GM18505 (cell line): ENCODE data around the gene ATXN8OS.
A peak's percentile ranks its signal among the peaks of the same experiment; 100 is the strongest.
"Not testable (repeated sequence)": the region's sequence is repeated elsewhere in the genome, so short reads cannot be mapped to it uniquely, and the experiment has no call there.

Experiments
- ATAC-seq: cut with Tn5 transposase; IDR thresholded peaks from one replicate; pipeline ENCODE4 v1.9.1; 2021; ENCODE audit not compliant: unreplicated experiment
- POLR2A ChIP-seq: IDR thresholded peaks from 4 replicates; pipeline ENCODE4 v1.6.1; 2011; ENCODE audit warnings: borderline replicate concordance; ENCODE audit not compliant: insufficient read depth, insufficient read length; ENCODE audit errors: extremely low read depth

The ATXN8OS gene

DNA sequence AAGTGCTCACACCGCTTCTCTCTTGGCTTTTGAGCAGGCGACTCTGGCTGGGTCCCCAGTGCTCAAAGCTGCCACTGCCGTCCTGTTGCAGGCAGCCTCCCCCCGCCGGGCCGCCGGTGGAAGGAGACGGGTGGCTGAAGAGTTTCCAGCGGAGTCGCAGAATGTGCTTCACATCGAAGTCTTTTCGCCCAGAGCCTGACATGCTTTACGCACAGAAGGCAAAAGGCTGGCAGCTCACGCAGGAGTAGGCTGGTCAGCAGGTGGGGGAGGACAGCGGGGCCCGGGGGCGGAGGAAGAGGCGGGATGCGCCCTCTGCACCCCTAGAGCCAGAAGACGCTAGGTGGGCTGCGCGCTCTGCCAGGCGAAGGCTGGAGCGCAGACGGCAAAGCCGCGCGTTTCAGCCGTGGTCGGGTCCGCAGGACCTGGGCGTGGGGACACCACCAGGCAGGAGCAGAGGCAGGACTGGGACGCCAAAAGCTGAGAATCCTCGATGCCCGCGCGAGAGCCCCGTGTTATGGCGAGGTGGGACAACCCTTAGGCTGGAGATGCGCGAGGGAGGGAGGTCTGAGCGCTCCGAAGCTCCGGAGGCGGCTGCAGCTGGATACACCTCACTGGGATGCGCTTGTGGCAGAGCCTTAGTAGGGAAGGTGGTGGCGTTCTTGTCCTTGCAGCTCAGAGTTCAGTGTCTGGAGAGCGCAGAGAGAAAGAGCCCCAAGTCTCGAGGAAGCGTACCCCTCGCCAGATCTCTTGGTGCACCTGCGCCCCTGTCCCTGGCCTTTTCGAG lies at the start of gene ATXN8OS:
Gene ATXN8OS (plus strand): TSS at position 329 of the 784 bp plus-strand sequence.
- no peak for ATAC-seq
- no peak for TF ChIP-seq POLR2A

DNA sequence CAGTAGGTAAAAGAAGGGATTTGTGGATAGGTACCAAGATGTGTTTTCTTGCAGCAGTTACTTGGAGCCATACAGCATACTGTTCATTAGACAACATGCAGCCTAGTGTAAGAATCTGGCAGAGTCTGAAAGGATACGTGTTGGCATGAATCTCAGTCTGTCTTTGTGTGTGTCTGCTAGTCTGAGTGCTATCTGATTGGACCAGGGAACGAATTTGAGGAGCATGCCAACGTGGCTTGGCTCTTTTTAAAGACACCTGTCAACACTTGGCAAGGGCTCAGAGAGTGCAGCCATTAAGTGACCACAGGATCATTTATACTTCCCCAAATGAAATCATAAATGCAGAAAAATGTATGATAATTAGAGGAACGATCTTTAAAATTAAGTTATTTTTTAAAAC lies 27.6 kb upstream of the ATXN8OS start:
- no peak for ATAC-seq

DNA sequence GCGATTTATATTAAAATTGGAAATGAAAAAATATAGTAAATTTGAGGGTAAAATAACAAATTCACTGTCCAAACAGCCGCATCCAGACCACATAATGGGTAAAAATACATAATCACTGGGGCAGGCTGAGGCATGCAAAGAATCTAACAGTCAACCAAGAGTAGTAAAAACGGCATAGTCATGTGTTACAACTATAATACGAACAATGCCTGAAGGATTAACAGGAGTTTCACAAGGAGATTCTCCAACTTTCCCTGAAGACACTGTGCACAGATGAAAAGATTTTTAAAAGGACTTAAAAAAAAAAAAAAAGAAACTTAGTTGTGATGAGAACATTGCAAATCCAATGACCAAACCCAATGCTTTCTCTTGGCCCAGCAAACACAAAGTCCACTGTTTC lies 20.4 kb upstream of the ATXN8OS start:
- TF ChIP-seq POLR2A = no peak
- no peak for ATAC-seq

More for the DNA sequence above, 27.6 kb upstream of the ATXN8OS start:
- TF ChIP-seq POLR2A = no peak

DNA sequence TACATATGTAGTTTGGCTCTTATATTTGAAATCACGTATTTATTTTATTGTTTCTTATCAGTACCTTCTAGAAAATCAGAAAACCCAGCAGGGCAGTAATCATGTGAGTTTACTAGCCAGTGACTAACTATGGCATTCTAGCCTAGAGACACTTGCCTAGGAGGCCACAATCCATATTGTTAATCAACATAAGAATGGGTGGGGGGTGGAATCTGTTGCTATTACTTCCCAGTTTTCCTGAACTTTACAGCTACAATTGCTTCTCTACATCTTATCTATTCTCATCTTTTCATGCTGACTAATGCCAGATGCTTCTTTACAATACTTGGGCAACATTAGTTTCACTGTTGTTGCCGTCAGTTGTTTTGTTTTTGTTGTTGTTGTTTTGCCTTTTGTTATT lies 18.7 kb upstream of the ATXN8OS start:
- no peak for TF ChIP-seq POLR2A
- no peak for ATAC-seq

DNA sequence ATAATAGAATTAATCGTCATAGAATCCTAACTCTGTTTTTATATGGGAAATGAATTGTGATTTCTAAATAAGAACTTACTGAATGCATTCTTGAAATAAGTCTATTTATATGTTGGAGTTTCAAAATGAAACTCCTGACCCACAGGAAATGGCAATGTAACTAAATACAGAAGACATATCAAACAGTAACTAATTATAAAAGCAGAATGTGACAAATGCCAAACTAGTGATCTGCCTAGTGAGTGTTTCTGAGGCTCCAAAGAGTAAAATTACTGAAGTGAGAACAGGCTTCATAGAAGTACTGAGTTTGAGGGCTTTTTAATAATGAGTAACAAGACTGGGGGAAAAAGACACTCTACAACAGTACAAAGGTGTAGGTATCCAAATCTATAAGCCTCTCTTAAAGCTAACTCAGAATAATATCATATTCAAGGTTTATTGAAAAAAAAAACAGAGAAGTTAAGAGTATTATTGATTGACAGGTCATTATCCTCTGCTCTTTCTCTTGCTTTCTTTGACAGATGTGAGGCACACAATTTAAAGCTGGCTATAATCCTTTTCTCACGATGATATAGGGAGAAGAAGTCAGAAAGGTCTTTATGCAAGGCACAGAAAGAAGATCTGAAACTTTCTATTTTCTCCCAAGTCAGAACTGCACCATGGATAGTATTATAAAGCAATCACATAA lies 17.4 kb upstream of the ATXN8OS start:
- peak; percentile 80 for ATAC-seq
- no peak for TF ChIP-seq POLR2A

DNA sequence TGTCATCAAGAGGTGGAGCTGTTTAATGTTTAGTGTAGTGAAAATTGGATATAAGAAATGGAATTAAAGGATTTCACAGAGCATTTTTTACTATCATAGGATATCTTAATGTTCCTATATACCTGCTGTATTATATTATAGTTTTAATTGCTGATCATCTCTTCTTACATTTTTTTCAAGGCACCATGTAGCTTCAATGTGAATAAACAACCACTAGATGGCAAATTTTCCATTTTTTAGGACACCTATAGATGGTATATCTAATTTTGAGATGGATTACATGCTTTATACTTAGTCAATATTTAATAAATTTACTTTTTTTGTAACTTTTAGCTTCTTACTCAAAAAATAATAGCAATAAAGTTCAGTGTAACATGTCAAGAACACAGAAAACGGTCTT lies 9.0 kb upstream of the ATXN8OS start:
- no peak for TF ChIP-seq POLR2A
- no peak for ATAC-seq

DNA sequence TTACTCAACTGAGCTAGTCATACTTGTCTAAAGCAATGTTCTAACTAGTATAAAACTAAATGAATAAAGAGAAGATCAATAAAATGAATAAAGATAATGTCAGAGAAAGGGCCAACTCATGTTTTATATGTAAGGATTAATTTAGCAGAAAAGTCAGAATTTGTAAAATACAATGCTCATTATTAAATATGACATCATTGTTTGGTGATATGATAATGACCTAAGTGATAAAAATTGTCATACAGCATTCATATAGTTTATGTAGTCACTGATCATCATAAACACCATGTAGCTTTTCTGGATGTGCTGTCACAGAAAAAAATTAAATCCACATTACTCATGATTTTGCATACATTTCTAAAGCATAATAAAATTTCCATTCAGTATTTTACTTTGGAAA lies 3.1 kb upstream of the ATXN8OS start:
- no peak for TF ChIP-seq POLR2A
- no peak for ATAC-seq

DNA sequence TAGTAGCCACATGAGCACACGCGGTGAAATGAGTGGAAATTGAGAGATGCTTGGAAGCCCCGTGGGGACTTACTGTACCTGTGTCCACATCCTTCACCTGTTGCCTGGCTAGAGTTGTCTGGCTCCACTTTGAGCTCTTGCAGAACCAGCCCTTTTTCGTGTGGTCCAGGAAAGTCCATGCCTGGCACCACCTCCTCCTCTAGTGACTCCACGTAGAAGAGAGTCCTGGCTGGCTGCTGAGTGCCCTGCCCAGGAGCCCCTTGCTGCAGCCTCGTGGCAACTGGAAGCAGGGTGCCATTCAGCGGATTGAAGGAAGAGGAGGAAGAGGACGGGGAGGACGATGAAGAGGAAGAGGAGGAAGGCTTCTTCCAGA lies 515 bp upstream of the ATXN8OS start:
- TF ChIP-seq POLR2A = no peak
- ATAC-seq = no peak

DNA sequence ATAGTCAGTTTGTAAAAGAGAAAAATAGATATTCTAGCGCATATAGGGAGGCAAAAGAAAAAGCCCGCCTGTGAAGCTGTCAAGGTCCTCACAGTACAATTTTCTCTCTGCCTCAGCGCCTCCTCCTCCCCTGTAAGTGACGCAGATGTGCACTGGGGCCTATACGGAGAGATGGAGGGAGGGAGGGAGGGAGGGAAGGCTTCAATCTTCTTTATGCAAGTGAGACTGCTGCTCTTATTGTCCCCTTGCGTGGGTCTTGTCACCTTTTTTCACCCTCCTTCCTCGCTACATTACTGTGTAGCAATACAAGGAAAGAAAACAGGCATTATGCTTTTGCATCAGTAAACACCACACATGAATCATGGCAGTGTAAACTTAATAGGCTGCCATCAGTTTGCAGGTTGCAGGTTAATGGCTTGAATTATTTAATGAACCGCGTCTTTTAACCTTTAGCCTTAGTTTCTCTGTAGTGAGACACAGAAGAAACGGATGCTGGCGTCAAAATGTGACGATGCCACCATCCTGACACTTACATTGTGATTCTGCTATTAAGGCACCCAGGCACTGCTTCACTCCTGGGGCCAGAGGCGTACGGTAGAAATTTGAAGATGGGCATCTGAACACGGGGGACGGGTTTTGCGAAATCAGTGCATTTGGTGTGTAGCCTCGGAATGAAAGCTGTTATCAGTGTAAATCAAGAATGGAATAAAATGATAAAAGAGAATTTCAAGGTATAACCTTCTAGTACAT lies 905 bp downstream of the ATXN8OS start, which contains the start of gene KLHL1:
Gene KLHL1 (minus strand): TSS at position 97 of the 750 bp plus-strand sequence. CDS start 753 bp downstream, outside the sequence.
- ATAC-seq = no peak
- TF ChIP-seq POLR2A = no peak

DNA sequence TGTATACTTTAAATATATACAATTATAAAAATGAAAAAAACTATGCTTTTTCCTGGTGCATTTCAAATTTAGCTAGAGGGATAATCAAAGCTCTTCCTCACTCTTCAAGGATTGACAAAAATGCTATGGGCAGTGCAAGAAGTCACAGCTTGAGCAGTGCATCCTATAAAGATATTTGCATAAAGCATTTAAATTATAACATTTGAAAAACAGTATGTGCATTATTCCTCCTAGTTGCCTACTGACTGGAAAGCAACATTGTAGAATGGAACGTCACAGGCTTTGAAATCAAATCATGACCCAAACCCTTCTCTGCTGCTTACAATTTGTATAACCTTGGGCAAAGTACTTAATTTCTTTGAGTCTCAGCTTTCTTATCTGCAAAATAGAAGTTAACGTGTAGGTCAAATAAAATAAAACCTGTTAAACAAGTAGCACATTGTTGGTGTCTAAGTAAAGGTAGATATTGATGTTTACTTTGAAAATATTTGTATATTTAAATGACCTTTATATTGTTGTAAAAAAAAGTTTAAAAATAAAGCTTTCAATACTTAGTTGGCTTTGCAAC lies 9.8 kb downstream of the ATXN8OS start:
- no peak for TF ChIP-seq POLR2A
- no peak for ATAC-seq

DNA sequence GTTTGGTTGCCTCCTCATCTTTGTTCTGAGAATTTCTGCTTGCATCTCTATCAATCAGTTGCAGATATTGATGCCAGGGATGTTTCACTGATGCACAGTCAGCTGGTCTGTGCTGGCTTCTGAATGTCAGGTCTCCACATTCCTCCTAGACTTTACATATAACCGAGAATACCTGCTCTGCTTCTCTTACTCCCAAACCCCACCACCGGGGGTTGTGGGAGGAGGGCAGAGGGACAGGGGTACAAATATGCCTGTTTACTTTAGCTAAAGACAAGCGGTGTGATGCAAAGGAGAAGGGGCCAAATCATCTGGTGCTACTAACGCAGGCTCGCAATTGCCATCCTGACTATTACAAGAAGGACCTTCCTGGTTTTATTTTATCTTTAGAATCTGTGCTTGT lies 18.1 kb downstream of the ATXN8OS start:
- no peak for TF ChIP-seq POLR2A
- ATAC-seq = no peak

DNA sequence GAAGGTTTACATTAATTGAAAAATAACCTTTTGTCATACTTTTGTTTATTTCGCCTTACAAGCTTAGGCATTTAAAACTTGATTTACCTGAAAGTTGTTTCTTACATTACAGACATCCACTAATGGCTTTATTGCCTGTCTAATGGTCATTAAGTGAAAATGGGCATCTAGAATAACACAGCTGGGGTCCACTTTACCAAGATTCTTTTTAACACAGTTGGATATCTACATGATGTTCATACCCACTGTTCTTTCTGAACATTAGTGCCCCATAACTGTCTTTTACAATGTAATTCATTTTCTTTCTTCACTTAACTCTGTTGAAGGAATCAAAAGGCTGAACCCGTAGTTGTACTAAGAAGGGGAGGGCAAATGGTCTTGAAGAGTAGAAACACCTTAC lies 20.5 kb downstream of the ATXN8OS start:
- no peak for TF ChIP-seq POLR2A
- no peak for ATAC-seq

DNA sequence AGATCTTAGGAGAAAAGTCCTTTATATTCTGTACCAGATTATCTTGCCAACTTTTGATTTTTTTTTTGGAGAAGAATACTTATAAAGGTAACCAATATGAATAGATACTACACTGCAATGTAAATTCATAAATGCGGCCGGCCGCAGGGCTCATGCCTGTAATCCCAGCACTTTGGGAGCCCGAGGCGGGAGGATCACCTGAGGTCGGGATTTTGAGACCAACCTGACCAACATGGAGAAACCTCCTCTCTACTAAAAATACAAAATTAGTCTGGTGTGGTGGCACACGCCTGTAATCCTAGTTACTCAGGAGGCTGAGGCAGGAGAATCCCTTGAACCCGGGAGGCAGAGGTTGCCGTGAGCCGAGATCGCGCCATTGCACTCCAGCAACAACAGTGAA lies 35.0 kb downstream of the ATXN8OS start:
- not testable (repeated sequence) for ATAC-seq
